NCI-H146 treated with DMSO at 0.1 percent for 48 hours (cell line): ENCODE results near the gene PEDS1.
"Not testable (repeated sequence)": the region's sequence is repeated elsewhere in the genome, so short reads cannot be mapped to it uniquely, and the experiment has no call there.

ENCODE experiments used
- DNase-seq: peaks from one replicate; lab custom pipeline; 2025; ENCODE audit not compliant: unreplicated experiment; lab: John Stamatoyannopoulos, UW

Gene PEDS1

DNA sequence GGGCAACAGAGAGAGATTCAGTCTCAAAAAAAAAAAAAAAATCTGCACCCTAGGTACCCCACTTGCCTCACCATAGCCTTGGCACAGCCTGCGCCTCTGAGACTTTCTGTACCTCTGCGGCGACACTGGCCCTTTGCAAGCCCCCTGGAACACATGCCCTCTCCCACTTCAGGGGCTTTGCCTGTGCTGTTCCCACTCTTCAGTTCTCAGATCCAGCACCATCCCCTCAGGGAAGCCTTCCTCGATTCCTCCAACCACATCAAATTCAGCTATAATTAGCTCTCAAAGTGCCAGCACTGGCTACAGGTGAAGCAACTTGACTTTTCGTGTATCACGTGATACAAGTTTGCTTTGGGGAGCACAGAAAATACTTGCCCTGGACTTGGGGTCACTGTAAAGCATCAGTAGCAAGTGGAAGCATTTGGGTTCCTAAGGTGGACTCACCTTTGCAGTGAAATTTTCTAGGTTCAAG lies 38.4 kb downstream of the PEDS1 start:
- DNase-seq, result no peak

DNA sequence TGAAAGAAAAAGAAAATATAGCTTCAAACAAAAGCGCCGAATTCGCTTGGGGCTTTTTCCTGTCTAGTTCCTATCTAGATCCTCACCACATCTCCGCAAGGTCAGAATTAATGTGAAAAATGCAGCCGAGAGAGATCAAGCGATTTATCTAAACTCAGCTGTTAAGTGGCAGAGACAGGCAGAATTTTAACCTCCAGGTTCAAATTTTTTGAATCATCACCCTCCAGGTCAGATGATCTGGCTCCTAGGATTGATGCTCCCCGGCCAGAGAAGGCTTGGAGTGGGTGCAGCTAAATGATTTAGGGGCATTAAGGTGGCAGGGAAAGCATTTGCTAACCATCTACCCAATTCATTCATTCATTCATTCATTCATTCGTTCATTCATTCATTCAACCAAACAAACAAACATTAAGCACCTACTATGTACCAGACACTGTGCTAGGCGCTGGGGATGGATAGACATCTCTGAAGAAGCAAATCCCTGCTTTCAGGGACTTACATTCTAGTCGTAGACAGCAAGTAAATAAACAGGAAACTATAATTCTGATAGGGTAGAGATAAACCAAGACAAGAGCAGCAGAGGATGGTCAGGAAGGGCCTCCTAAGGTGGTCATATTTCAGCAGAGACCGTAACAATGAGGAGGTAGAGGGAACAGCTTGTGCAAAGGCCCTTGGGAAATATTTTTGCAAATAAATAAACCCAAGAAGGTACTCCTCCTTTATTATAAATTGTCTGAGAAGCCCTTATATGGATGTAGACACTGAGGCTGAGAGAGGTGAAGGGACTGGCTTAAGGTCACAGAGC lies 39.9 kb downstream of the PEDS1 start:
- DNase-seq, result no peak

DNA sequence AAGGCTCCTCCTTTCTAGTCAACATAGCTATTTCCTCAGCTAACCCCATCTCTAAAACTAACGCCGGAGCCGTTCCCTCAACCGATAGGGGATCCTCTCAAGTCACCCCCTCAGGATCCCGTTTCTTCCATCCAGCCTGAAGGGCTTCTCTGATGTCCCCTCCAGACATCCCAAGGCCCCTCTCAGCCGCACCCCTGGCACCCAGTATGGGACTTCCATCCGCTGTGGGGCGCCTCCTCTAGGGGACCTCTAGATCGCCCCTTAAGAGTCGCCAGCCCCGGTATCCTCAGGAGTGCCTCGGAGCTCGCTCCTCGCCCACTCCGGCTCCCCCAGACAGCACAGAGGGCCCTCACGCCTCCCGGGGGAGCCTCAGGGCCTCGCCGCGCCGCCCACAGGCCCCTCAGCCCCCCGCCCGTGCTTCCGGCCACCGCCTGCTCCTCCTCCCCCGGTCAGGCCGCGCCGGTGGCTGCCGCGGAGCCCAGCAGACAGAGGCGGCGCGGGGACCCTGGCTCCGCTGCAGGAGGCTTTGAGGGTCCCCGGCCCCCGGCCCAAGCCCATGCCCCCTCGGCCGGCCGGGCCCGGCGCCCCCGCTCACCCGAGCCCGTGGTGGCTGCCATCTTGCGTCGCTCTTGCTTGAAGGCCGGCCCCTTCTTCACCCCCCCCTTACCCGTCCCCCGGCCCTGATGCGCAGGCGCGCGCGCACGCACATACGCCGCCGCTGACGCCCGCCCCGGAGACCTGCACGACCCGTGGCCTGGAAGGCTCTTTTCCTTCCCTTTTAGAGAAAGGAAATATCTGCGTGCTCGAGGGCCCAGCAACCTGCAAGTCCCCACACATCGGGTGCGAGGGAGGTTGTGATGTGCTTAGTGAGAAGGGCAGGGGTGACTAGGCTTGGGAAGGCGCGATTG lies 40.8 kb downstream of the PEDS1 start, which contains the start of gene UBE2V1:
Gene UBE2V1, minus strand, starts transcription at position 639 of the 908 bp plus-strand sequence. Its CDS starts 22 bp downstream, at position 617.
- peak; percentile 77 for DNase-seq

DNA sequence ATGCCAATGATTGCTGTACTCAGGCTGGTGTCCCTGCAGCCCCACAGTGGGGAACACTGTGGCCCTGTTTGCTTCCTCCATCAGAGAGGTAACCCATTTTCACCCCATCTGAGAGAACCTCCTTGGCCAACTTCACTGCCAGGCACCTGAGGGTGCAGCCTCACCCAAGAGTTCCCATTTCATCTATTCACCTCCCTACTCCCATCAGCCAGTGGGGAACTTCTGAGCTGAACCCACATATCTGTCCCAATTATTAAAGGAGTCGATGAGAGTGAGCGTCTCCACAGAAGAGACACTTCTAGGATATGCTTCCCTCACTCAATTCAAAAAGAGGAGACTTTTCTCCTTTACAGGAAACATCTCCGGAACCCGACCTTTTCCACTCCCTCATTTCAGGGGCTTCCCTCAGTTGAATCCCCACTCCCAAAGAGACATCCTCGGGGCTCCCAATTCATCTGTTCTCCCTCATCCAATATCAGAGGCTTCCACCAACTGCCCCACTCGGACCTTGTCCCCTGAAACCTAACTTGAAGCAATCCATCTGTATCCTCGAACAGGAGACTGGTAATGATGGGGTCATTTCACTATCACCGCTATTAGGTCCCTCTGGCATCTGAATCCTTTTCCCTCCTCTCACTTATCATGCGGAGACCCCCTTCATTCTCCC lies 41.6 kb downstream of the PEDS1 start:
- no peak for DNase-seq

DNA sequence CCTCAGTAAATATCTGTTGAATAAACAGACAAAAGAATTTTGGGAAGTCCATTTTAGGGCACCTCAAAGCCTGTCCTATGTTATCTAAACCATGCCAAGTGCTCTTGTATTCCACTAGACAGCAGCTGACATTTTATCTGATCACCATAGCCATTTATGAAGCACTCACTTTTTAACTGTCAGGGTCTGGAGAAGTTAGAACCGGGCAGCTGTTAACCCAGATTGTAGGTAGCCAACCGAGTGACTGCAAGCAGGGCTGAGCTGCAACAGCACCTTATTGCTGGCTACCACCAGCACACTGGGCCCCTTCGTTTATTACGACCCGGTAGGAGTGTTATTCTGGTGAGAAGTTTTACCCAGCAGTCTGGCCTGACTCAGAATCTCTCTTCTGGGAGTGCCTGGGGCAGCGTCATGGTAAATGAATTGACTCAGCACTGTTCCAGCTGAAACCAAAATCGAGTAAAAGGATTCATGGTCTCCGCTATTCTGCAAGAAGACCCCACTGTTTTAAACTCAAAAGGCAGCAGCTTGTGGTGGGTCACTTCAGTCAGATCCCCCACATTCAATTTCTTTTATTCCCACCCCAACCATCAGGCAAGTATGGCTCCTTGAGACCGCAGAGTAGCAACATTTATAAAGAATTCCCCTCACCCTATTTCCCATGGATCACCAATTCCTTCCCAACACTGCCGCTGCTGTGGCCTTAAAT lies 42.2 kb downstream of the PEDS1 start:
- no peak for DNase-seq

DNA sequence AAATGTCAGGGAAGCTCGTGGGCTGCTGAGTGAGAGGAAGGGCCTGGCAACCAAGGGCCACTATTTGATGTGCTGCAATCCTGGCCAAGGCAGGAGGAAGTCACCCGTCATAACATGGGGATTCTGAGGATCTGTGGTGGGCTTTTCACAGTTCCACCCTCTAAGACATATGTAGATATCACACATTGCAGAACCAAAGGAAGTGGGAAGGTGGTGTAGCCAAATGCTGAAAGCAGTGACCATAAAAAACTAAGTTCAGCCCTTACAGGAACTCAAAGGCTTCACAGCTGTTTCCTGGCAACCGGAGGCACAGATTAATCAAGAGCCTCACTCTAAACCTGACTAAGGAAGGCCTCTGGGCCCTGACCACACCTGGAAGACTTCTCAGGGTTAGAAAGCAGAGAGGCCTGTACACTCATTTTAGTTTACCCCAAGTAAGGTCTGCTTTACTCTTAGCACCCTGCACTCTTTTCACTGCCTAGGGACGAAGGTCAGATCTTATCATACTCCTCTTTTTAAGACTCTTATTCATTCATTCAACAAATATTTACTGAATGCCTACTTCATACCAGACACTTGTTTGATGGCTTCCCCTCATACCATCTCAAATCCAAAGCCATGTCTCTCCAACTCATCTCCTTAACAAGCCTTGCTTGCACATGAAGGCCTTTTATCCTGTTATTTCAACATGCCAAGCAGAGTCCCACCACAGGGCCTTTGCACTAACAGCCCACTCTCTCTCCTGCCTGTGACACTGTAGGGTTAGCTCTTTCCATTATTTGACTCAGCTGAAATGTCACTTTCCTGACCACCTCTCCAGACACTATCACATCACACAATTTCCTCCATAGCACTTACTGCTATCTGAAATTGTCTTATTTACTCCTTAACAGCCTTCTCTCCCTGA lies 43.1 kb downstream of the PEDS1 start:
- no peak for DNase-seq

DNA sequence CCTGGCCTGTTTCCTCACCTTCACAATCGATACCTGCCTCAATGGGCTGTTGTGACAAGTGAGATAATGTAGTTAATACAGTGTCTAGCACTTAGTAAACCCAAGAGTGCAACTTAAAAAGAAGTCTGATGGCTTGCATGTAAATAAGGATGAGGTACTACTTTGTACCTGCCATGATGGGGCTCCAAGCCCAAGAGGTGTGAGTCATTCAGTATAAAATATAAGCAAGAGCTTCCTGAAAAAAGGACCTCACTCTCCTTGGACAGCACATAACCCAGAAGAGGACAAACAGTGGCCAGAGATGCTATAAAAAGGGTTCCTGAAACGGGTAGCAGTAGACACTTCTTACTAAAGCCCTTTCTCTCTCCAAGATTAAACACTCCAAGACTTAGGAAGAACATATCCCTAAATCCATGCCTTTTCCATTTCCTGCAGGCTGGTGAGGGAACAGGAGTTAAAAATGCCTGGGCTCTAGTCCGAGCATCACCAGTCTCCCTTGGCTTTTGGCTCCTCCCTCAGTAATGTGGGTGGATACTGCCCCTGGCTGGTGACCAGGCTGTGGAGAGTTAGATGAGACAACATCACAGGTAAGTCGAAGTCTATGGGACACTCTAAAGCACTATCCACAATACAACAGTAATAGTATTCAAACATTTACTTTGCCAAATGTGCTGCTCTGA lies 44.8 kb downstream of the PEDS1 start:
- no peak for DNase-seq

DNA sequence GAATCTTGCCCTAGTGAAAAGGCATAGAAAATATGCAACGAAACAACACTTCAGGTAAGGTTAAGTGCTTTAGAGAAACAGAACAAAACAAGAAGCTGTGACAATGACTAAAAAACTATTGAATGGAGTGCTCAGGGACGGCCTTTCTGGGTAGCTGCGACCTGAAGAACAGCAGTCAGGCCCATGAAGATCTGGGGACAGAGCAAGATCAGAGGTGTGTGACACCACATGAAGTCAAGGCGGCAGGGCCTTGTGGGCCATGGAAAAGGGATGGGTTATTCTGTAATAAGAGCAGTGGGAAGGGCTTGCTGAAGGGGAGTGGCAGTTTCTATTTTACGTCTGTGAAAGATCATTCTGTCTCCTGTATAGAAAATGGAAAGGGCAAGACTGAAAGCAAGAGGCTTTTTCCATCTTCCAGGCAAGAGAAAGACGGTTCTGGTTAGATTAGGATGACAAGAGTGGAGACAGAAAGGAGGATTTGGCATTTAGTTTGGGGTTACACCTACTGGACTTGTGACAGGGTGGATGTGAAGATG lies 45.7 kb downstream of the PEDS1 start:
- no peak for DNase-seq

DNA sequence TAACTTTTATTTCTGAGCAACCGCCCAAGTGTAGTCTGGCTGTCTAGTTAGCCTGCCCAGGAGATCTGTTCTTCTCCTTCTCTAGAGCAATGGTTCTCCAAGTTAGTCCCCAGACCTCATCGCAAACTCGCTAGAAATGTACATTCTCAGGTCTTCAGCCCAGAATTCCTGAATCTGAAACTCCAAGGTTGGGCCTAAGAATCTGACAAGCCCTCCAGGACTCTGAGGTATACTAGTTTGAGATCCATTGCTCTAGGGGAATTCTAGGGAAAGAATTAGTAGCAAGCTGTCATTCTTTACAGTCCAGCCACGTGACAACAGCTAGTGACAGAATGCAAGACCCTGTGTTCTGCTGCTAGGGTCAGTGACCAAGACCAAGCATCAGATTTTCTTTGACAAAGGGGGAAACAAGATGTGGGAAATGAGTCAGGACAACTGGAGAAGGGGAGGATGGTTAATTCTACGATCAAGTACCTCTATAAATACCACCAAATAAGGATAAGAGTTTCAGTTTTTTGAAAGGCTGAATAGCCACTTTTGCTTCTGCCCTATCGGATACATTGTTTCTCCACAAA lies 46.4 kb downstream of the PEDS1 start:
- no peak for DNase-seq

DNA sequence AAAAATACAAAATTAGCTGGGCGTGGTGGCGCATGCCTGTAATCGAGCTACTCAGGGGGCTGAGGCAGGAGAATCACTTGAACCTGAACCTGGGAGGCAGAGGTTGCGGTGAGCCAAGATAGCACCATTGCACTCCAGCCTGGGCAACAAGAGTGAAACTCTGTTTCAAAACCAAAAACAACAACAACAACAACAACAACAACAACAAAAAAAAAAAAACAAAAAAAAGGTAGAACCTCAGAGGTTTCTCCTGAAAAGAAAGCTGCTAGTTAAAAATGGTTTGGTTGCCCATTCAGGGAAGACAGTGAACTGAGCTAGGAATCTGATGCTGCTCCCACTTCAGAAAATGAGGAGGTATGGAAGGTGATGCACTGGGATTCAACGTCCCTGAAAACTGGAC lies 46.9 kb downstream of the PEDS1 start:
- DNase-seq, result not testable (repeated sequence)
